HK-2 (cell line): ENCODE results near the gene ZNRF1.
"Not testable (repeated sequence)": the region's sequence is repeated elsewhere in the genome, so short reads cannot be mapped to it uniquely, and the experiment has no call there.

Experiments
- DNase-seq: peaks from one replicate; pipeline ENCODE4 v3.0.0-alpha.2; 2018; ENCODE audit not compliant: unreplicated experiment

ZNRF1 gene

DNA sequence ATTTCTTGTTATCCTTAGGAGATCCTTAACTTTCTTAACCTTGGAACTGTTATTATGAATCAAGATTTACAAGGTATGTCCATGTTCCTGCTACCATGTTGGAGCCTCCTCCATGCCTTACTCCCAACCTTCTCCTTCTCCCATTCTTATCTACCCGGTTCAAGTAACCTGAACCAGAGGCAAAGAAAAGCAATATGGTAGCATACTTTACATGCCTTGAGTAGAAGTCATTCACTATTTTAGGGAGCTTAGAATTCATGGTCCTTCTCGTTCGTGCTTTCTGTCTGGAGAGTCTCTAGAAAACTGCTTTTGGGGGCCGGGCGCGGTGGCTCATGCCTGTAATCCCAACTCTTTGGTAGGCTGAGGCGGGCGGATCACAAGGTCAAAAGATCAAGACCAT lies 80.1 kb downstream of the ZNRF1 start:
- no peak for DNase-seq

DNA sequence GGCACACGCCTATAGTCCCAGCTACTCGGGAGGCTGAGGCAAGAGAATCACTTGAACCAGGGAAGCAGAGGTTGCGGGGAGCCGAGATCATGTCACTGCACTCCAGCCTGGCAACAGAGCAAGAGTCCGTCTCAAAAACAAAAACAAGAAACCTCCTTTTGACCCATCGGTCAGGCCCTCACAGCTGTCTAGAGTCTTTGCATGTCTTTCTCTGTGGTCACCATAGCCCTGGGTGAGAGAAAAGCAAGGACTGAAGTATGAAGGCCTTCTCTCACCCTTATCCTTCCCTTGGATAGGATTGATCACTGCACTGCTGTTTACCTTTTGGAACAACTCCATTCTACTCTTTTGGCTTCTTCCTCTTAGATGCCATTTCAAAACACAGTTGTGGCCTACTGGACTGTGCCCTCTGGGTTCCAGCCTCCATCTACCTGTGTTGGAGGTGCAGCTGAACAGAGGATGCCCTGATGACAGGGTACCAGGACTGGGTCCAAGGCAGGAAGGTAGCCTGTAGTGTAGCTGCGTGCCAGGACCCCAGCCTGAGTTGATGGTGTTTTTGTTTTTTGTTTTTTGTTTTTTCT lies 80.6 kb downstream of the ZNRF1 start:
- no peak for DNase-seq

DNA sequence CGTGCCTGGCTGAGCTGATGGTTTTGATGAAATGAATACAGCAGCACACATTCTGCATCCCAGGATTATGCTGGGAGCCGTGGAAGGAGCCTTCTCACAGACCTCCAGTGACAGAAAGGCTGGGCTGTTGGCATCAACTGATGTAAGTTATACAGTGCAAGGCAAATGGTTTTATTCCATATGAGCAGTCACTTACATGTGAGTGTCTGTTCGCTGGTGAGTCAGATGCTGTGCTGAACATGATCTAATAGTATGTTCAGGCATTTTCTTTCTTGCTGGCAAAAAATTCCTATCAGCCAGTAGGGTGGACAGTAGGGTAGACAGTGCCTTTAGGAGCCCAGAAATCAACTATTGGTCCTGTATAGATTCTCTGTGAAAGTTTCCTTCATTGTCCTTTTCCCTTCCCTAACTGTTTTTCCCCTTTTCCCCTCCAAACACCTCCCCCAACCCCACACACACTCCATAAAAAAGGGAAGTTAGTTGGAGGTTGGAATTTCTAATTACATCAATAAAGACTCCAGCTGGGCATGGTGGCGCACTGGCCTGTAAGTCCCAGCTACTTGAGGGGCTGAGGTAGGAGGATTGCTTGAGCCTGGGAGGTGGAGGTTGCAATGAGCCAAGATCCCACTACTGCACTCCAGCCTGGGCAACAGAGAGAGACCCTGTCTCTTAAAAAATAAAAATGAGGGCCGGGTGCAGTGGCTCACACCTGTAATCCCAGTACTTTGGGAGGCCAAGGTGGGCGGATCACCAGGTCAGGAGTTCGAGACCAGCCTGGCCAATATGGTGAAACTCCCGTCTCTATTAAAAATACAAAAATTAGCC lies 81.6 kb downstream of the ZNRF1 start:
- DNase-seq = no peak

DNA sequence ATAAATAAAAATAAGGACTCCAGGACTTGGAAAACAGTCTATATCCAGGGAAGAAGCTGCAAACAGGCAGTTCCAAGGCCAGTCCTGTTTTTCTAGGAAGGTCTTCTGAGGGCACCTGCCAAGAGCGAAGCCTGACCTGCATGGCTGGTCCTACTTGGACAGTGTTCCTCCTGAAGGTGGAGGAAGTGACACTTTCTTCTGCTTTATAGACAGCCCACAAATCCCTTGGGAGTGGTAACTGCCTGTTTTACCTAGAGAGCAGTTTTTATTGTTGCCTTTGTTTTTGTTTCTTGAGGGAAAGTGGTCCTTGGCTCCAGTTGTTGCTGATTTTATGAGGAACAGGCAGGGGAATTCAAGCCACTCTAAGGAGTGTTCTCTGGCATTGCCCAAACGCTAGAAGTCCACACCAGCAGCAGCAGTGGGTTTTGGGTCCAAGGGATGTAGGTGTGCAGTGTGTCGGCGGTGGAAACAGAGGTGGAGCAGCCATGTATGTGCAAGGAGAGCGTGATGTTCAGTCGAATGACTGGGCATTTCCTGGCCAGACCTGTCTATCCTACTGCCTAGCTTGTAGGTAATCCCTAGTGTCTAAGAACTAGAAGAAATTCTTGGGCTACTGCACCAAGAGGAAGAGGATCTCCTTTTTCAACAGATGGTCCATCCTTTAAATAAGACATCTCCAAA lies 82.5 kb downstream of the ZNRF1 start:
- no peak for DNase-seq

DNA sequence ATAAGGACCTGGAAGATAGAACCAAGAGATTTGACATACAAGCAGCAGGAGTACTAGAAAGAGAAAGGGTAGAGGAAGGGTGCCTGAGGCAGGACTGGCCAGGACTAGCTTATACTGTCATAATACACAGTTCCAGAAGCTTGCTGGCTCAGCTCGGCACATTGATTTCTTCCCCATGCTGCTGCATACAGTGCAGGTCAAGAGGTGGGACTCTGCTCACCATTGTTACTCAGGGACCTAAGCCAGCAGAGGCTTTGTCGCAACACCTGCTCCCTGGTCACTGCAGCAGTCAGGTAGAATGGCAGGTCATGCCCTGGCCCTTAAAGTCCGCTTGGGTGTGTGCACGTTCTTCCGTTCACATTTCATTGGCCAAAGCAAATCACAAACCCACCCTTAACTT lies 85.0 kb downstream of the ZNRF1 start:
- no peak for DNase-seq

DNA sequence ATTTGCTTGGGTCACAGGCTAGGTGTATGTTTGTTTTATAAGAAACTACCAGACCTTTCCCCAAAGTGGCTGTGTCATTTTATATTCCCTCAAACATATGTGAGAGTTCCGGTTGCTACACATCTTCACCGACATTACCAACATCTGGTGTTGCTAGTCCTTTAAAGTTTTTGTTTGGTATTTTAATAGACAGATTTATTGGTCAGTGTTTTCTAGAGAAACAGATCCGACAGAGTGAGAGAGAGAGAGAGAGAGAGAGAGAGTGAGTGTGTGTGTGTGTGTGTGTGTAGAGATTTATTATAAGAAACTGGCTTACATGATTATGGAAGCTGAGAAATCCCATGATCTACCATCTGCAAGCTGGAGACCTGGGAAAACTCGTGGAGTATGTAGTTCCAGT lies 86.7 kb downstream of the ZNRF1 start:
- DNase-seq = no peak

DNA sequence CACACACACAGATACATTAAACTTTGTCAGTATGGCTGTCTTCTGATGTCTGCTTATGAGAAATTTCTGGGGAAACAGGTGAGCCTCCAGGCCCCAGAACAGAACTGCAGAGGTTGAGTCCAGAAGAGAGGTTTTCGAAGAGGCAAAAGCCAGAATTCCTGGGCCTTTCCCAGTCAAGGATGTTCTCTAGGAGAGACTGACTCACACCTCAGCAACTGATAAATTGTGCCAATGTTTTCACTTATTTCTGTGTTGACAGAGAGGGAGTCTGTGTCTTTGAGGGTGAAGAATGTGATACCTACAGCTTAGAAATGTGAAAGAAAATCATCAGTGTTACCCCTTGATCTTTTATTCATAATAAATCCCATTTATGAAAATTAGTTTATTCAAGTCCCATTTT lies 87.5 kb downstream of the ZNRF1 start:
- DNase-seq = no peak

DNA sequence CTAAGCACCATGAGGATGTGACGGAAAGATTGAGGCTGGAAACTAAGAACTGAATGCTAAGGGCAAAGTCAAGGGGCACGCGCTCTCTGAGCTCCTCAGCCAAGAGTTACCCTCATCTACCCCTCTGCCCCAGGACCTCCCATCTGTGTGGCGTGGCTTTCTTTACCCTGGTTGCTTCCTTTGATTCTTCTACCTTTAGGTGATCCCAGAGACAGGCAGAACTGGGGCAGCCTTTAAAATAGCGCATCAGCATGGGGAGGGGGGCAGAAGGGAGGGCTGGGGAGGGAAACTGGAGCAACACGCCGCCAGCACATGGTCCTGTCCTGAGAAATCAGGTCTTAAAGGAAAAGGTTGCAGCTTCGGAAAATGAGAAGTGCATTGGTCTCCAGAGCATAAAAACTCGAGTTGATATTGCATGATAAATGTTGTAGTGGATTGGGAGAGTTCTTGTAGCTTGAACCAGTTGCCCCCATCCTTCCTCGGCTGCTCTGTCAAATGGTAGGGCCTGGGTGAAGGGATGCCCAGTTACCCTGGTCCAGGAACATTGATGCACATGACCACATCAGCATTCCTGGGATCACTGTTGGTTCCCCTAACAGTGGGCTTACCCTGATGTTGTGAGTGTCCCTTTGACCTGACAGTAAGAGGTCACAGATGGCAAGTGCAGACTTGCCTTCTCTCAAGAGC lies 88.0 kb downstream of the ZNRF1 start:
- no peak for DNase-seq

DNA sequence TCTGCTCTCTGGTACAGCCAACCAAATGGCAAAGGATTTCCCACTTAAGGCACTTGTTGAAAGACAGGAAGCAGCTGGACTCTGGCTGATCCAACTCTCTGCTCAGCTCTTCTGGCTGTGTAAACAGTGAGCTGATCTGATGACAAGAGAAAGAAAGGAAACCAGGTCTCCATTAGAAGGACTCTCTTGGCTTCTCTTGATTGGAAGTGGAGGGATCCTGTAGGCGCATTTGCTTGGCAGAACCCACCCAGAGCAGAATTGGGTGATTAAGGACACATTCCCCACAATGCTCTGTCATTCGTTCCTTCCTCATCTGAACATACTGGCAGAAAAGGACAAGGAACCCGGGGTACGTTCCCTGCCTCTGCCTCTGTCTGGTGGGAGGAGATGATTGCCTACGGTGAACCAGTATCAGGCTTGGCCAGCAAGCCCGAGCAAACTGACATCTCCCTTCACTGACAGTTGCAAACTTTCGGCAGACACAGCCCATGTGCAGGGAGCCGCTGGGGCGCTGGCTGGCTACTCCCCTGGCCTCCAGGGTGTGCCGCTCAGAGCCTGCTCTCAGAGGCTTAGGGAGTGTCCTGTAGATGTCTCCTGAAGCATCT lies 88.7 kb downstream of the ZNRF1 start:
- no peak for DNase-seq

DNA sequence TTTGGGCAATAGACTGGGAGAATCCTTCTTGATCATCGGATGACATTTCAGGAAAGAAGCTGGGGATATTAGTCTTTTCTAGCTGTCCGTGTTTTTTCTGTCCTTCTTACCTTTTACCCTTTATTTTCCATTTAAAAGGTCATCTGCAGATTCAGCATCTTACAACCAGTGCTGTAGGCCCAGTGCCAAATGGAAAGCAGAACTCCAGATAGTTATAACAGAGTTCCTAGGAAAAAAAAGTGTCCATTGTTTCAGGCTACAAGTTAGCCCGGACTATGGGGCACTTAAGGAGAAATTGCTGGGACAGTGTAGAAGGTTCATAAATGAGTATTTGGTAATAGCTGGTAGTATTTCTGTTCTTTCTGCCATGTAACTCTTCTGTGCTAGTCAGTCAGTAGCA lies 89.4 kb downstream of the ZNRF1 start:
- DNase-seq = no peak

DNA sequence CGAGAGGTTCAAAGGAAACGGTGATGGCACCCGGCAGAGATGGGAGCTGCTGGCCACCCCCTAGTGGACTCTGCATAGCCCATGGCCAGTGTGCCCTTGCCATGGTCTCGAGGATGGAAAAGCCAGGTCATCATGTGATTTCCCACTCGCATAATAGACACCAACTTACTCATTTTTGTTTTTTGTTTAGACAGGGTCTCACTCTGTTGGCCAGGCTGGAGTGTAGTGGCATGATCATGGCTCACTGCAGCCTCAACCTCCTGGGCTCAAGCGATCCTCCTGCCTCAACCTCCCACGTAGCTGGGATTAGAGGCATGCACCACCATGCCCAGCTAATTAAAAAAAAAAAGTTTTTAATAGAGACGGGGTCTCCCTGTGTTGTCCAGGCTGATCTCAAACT lies 90.1 kb downstream of the ZNRF1 start:
- no peak for DNase-seq

DNA sequence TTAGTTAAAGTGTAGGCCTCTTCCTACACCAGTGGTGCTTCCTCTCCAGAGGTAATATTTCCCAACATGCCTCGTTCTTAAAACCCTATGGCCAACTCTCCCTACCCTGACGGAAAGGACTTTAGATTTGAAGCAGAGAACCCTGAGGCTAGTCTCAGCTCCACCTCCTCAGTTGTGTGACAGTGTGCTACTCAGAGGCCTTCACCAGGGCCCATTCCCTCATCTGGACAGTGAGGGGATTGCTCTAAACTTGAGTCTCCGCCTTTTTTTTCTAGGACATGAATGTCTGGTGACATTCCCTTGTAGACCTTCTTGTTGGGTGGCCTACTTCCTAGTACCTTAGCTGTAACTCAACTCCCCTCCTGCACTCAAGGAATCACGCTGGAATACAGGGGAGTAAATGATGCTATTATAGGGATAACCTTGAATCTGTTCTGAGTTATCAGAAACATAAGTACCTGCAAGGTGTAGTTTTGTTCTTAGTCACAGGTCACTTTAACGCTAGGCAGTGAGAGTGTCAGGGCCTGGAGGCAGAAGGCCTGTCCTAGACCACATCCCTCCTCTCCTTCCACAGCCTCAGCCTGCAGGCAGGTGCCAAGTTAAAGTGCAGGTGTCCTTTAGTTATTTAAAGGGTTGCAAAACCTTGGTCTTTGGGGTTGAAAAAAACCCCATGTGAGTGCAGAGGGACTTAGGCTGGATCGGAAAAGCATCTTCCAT lies 90.8 kb downstream of the ZNRF1 start:
- no peak for DNase-seq

DNA sequence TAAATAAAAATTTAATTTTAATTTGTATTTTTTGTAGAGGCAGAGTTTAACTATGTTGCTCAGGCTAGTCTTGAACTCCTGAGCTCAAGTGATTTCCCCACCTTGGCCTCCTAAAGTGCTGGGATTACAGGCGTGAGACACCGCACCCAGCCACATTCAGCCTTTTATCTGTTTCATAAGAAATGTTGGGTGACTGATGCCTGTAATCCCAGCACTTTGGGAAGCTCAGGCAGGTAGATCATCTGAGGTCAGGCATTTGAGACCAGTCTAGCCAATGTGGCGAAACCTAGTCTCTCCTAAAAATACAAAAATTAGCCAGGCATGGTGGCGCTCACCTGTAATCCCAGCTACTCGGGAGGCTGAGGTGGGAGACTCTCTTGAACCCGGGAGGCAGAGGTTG lies 92.1 kb downstream of the ZNRF1 start:
- DNase-seq = not testable (repeated sequence)

DNA sequence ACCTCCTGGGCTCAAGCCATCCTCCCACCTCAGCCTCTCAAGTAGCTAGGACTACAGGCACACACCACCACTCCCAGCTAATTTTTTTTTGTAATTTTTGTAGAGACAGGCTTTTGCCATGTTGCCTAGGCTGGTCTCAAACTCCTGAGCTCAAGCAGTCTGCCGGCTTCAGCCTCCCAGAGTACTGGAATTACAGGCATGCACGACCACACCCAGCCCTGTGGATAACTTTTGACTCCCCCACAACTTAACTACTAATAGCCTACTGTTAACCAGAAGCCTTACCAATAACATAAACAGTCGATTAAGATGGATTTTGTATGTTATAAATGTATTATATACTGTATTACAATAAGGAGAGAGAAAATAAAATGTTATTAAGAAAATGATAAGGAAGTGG lies 92.8 kb downstream of the ZNRF1 start:
- DNase-seq = not testable (repeated sequence)

DNA sequence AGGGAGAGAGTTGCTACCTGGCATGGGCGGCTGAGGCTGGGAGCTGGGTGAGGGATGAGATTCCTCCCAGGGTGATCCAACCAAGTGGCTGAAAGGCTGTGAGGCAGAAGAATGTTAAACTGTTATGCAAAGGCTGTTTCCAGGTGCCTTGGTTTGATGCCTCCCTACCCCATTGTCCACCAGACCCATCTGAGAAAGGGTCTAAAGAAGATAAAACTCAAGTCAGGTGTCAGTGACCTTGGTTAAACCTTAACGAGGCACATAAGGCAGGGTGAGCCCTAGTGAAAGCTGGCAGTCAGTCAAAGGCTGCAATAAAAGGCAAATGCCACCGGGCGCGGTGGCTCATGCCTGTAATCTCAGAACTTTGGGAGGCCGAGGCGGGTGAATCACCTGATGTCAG lies 94.0 kb downstream of the ZNRF1 start:
- peak; percentile 30 for DNase-seq

DNA sequence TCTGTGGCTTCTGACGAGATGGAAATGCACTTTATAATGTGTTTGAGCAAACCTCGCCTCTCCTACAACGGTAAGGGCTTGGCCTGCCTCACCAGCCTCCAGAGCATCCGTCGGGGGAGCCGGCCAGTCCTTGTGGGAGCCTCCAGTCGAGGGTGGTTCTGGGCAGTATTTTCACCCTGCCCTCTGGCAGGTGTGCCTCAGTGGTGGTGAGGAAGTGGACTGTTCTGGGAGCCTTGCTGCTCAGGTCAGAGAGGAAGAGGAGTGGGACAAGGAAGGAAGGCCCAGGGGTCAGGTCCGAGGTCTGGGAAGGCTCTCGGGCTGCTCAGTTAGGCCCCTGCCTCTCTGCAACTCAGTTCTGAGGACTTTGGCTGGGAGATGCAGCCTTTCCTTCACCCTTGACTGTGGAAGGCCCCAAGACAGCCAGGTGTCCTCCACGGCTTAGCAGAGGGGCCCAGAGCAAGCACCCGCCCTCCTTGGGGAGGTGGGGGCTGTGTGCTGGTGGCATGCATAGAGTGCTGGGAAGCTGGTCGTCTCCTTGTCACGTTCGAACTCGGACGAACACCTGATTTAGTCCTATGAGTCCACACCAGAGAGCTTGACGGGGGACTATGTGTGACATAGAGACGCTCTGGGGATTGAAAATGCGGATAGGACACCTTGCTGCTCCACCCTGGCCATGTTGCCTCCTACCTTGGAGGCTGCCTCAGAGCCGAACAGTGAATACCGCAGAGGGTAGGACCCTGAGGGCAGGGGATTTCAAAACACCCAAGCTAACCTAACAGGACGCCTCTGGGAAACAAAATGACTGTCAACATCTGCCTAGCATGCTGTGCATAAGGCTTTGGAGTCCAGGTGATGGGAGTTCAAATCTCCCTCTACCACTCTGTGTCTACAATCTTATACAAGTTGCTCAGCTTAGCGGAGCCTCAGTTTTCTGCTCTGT lies 95.0 kb downstream of the ZNRF1 start:
- DNase-seq = no peak

DNA sequence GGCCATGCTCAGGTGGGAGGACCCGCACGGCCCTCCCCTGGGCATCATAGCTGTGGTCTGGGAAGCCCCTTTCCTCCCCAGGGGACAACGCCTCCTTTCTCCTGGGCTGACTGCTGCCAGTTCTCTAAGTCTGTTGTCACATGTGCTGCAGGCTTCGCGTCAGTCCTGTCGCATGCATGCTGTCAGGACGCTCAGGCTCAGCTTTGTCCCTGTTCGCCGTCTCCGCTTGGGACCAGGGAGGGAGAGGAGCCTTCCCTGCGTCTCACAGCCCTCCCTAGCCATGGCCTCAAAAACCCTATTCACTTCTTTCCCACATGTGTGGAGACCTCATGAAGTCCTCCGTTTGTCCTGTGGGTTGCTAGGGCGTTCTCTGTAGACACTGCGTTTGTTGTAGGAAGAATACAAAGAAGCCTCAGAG lies 96.4 kb downstream of the ZNRF1 start:
- no peak for DNase-seq

DNA sequence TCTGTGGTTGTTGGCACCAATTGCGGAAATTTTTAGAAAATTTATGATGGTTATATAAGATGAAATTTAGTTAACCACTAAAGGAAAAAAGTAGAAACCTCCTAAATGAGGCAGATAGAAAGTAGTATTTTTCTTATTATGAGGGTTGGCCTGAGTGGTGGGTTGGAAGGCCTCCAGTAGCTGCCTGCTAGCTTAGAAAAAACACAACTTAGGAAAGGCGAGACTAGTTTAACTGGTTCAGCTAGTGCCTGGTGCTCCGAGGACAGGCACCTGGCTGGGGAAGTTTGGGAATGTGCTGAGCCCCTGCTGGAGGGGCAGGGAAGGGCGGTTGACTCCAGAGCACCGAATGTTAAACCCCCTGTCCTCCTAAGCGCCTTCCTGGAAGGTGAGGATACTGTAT lies 97.8 kb downstream of the ZNRF1 start:
- no peak for DNase-seq

DNA sequence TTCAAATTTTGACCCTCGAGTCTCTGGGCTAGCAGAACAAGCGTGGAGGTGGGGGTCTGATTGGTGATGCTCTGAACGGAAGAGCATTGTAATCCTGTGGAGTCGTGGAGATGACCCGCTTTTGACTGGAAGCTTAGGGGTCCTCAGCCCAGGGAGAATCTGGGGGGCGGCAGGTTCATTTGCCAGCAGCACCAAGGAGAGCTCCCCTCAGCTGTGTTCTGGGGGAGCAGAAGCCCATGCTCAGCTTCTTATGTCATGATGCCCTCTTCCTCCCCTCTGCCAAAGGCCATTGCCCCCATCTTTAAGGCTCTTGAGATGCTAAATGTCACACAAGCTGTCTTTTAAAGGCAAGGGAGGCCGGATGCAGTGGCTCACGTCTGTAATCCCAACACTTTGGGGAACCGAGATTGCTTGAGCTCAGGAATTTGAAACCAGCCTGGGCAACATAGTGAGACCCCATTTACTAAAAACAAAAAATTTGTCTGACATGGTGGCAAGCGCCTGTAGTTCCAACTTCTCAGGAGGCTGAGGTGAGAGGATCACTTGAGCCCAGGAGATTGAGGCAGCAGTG lies 98.5 kb downstream of the ZNRF1 start:
- no peak for DNase-seq
